GM12878 (cell line): ENCODE results near the gene RERE.

ENCODE experiments used
- FOXM1 ChIP-seq: IDR thresholded peaks from 2 replicates; pipeline ENCODE4 v1.6.1; 2012; ENCODE audit warnings: low read depth, mild to moderate bottlenecking, inconsistent platforms, low read length, moderate library complexity
- MTA3 ChIP-seq: IDR thresholded peaks from 2 replicates; pipeline ENCODE4 v1.6.1; 2012; ENCODE audit warnings: low read length, inconsistent platforms, borderline replicate concordance
- NR2C2 ChIP-seq: IDR thresholded peaks from 2 replicates; pipeline ENCODE4 v1.6.1; 2011; ENCODE audit warnings: borderline replicate concordance, low read depth; ENCODE audit not compliant: control insufficient read depth, insufficient read length
- POLR2AphosphoS5 ChIP-seq: IDR thresholded peaks from 2 replicates; pipeline ENCODE4 v1.6.1; 2011; ENCODE audit warnings: mild to moderate bottlenecking, low read length, inconsistent platforms
- TF ChIP-seq, protein P1 (sequence below): fragments of 450-650 bp; conservative IDR thresholded peaks from 2 replicates; pipeline ENCODE4 v1.6.1; 2017; ENCODE audit warnings: mild to moderate bottlenecking, moderate library complexity
- TF ChIP-seq, protein P2 (sequence below), 3 experiments: IDR thresholded peaks in 2 of 3; conservative IDR thresholded peaks in 1 of 3; 2 replicates each; pipeline ENCODE4 v1.5.1; 2011; ENCODE audit warnings: low read depth in 3 of 3, low read length in 3 of 3, mild to moderate bottlenecking in 3 of 3, control low read depth in 2 of 3, moderate library complexity in 2 of 3, inconsistent platforms in 1 of 3, mixed read lengths in 1 of 3; ENCODE audit not compliant: control insufficient read depth in 2 of 3, insufficient read depth in 1 of 3; ENCODE audit errors: extremely low read depth in 1 of 3
- TF ChIP-seq, protein P3 (sequence below): IDR thresholded peaks from 2 replicates; pipeline ENCODE4 v1.6.1; 2012; ENCODE audit warnings: low read depth, low read length, improper control_type of control experiment

DNA sequence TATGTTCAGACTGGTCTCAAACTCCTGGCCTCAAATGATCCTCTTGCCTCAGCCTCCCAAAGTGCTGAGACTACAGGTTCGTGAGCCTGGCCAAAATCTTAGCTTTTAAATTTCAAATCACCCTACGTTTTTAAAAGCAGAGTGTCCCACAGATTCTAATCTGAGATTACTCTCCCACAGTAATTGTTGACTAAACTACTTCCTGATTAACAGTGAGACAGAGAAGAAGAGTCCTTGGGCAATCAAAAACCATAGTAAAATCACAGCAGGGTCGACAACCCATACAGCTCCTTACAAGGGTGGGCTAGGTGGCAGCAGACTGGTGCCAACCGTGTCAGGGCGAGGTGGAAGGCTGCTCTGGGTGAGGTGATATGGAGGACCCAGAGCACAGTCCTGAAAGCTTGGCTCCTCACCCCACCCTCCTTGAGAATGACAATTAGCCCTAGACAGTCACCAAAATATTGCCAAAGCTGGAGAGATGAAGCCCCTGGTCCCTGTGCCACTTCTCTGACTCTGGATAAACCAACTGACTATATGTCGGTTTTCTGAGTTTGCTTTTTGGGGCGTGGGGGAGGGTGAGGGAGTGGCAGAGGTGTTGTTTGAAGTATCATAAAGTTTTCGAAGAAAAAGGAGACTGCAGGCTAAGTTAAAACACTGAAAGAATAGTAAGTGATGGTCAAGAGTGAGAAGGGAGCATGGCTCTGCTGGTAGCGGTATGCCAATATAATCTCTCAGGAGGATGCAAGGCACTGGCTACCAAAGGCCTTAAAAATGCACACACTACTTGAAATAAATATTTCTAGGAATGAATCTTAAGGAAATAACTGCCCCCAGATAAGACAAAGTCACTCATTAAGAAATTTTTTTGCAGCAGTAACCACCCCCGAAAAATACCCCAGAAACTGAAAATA lies 412.7 kb downstream of the RERE start:
- TF ChIP-seq, protein P1, sequence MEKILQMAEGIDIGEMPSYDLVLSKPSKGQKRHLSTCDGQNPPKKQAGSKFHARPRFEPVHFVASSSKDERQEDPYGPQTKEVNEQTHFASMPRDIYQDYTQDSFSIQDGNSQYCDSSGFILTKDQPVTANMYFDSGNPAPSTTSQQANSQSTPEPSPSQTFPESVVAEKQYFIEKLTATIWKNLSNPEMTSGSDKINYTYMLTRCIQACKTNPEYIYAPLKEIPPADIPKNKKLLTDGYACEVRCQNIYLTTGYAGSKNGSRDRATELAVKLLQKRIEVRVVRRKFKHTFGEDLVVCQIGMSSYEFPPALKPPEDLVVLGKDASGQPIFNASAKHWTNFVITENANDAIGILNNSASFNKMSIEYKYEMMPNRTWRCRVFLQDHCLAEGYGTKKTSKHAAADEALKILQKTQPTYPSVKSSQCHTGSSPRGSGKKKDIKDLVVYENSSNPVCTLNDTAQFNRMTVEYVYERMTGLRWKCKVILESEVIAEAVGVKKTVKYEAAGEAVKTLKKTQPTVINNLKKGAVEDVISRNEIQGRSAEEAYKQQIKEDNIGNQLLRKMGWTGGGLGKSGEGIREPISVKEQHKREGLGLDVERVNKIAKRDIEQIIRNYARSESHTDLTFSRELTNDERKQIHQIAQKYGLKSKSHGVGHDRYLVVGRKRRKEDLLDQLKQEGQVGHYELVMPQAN: no peak
- no peak for TF ChIP-seq MTA3
- TF ChIP-seq, protein P2, sequence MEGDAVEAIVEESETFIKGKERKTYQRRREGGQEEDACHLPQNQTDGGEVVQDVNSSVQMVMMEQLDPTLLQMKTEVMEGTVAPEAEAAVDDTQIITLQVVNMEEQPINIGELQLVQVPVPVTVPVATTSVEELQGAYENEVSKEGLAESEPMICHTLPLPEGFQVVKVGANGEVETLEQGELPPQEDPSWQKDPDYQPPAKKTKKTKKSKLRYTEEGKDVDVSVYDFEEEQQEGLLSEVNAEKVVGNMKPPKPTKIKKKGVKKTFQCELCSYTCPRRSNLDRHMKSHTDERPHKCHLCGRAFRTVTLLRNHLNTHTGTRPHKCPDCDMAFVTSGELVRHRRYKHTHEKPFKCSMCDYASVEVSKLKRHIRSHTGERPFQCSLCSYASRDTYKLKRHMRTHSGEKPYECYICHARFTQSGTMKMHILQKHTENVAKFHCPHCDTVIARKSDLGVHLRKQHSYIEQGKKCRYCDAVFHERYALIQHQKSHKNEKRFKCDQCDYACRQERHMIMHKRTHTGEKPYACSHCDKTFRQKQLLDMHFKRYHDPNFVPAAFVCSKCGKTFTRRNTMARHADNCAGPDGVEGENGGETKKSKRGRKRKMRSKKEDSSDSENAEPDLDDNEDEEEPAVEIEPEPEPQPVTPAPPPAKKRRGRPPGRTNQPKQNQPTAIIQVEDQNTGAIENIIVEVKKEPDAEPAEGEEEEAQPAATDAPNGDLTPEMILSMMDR (IDR thresholded peaks at IDR 0.05 in 2 of 3, conservative IDR thresholded peaks at IDR 0.05 in 1 of 3; ENCODE audit: control insufficient read depth in 2 of 3, extremely low read depth in 1 of 3, insufficient read depth in 1 of 3, low read depth in 3 of 3, low read length in 3 of 3): no peak
- TF ChIP-seq, protein P3, sequence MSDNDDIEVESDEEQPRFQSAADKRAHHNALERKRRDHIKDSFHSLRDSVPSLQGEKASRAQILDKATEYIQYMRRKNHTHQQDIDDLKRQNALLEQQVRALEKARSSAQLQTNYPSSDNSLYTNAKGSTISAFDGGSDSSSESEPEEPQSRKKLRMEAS: no peak
- TF ChIP-seq NR2C2: no peak
- no peak for TF ChIP-seq POLR2AphosphoS5
- TF ChIP-seq FOXM1: no peak
